ENCODE data around the gene MT3. TPM values are rescaled to one million over a fixed set of nuclear protein-coding genes. Genes with fewer than 3 reads are reported as not detected.

Gene MT3
- total RNA-seq, 1 experiment from 2014 or later = not detected

GRCh38 chr16:56549161-56549560 lies 40.2 kb upstream of the MT3 start:
- DNase-seq (ENCODE audit: low read depth, low spot score) = no peak
- Histone ChIP-seq H3K4me3 (ENCODE audit: low read depth in 2 of 2, low read length in 2 of 2) (no peak overlapping the region), H3K27me3 (ENCODE audit: control insufficient read depth, insufficient read depth, low read length) (no peaks in the 10 kb centered on the region), H3K36me3 (ENCODE audit: control insufficient read depth, insufficient read depth, low read length) (no peaks in the 10 kb centered on the region), H3K4me1 (ENCODE audit: control insufficient read depth, insufficient read depth, low read length) (no peaks in the 10 kb centered on the region), H3K9me3 (ENCODE audit: control insufficient read depth, insufficient read depth, low read depth, low read length) (no peaks in the 10 kb centered on the region), H3K27ac (ENCODE audit: low read length) (no peak overlapping the region)
- in situ Hi-C loops (cut with HindIII; ENCODE audit: low pct_unique_long_range_greater_than_20kb, low sequenced_read_pairs) = no loop called here
- POLR2A ChIA-PET = no interaction called here
- CTCF ChIA-PET = no interaction called here
- ATAC-seq = no peak
- intact Hi-C loops (cut with micrococcal nuclease; ENCODE audit: unreplicated experiment) = no loop called here
- BruUV-seq (replicated peaks) = no TSS peak
- TF ChIP-seq TCF7L2 (IDR thresholded peaks at IDR 0.05; ENCODE audit: low read depth, low read length) (no peak), POLR2AphosphoS5 (IDR thresholded peaks at IDR 0.05; ENCODE audit: low read depth, low read length) (no peak), SIN3A (IDR thresholded peaks at IDR 0.05; ENCODE audit: borderline replicate concordance, insufficient read depth, low read depth, low read length) (no peak), REST (IDR thresholded peaks at IDR 0.05; ENCODE audit: insufficient read depth in 1 of 2, low read depth in 2 of 2, low read length in 1 of 2) (no peak)
- TF ChIP-seq, protein P1, sequence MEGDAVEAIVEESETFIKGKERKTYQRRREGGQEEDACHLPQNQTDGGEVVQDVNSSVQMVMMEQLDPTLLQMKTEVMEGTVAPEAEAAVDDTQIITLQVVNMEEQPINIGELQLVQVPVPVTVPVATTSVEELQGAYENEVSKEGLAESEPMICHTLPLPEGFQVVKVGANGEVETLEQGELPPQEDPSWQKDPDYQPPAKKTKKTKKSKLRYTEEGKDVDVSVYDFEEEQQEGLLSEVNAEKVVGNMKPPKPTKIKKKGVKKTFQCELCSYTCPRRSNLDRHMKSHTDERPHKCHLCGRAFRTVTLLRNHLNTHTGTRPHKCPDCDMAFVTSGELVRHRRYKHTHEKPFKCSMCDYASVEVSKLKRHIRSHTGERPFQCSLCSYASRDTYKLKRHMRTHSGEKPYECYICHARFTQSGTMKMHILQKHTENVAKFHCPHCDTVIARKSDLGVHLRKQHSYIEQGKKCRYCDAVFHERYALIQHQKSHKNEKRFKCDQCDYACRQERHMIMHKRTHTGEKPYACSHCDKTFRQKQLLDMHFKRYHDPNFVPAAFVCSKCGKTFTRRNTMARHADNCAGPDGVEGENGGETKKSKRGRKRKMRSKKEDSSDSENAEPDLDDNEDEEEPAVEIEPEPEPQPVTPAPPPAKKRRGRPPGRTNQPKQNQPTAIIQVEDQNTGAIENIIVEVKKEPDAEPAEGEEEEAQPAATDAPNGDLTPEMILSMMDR (IDR thresholded peaks at IDR 0.05) = no peak

- in situ Hi-C loops (cut with HindIII; ENCODE audit: low pct_unique_long_range_greater_than_20kb, low sequenced_read_pairs) (no loop called here), intact Hi-C loops (cut with micrococcal nuclease; ENCODE audit: unreplicated experiment) (no loop called here)
- DNase-seq (ENCODE audit: low read depth, low spot score) (no peak), ATAC-seq (no peak)
- Histone ChIP-seq H3K27ac (ENCODE audit: low read length) (no peak overlapping the region), H3K4me1 (ENCODE audit: control insufficient read depth, insufficient read depth, low read length) (no peaks in the 10 kb centered on the region), H3K9me3 (ENCODE audit: control insufficient read depth, insufficient read depth, low read depth, low read length) (no peaks in the 10 kb centered on the region), H3K36me3 (ENCODE audit: control insufficient read depth, insufficient read depth, low read length) (no peaks in the 10 kb centered on the region), H3K4me3 (ENCODE audit: low read depth in 2 of 2, low read length in 2 of 2) (no peak overlapping the region), H3K27me3 (ENCODE audit: control insufficient read depth, insufficient read depth, low read length) (no peaks in the 10 kb centered on the region)
- BruUV-seq (replicated peaks) = no TSS peak
- TF ChIP-seq TCF7L2 (IDR thresholded peaks at IDR 0.05; ENCODE audit: low read depth, low read length) = no peak
- no peak for TF ChIP-seq REST (IDR thresholded peaks at IDR 0.05; ENCODE audit: insufficient read depth in 1 of 2, low read depth in 2 of 2, low read length in 1 of 2)
- TF ChIP-seq POLR2AphosphoS5 (IDR thresholded peaks at IDR 0.05; ENCODE audit: low read depth, low read length) = no peak
- no peak for TF ChIP-seq SIN3A (IDR thresholded peaks at IDR 0.05; ENCODE audit: borderline replicate concordance, insufficient read depth, low read depth, low read length)
- TF ChIP-seq, protein P1 (IDR thresholded peaks at IDR 0.05) = no peak
- POLR2A ChIA-PET = no interaction called here
- CTCF ChIA-PET = no interaction called here
These were observed 39.5 kb upstream of the MT3 start for GRCh38 chr16:56549744-56550385.

Data from Panc1 (cell line).